HG03442 (cell line): ENCODE results near the gene RAD18.

Experiments used
- ATAC-seq: cut with Tn5 transposase; IDR thresholded peaks from one replicate; pipeline ENCODE4 v1.9.1; 2021; ENCODE audit warnings: mild to moderate bottlenecking, moderate library complexity; ENCODE audit not compliant: unreplicated experiment

RAD18 gene

GRCh38 chr3:8963137-8963853 lies at the start of gene RAD18:
Gene RAD18, minus strand, starts transcription at chr3:8963472. Its CDS starts 87 bp downstream, at chr3:8963385.
- peak; percentile 90 for ATAC-seq

GRCh38 chr3:9012521-9012920 lies 49.2 kb upstream of the RAD18 start:
- no peak for ATAC-seq

GRCh38 chr3:9009976-9010545 lies 46.8 kb upstream of the RAD18 start:
- no peak for ATAC-seq

- no peak for ATAC-seq
These were observed 45.4 kb upstream of the RAD18 start for GRCh38 chr3:9008550-9009255.

- no peak for ATAC-seq
These were observed 44.7 kb upstream of the RAD18 start for GRCh38 chr3:9007928-9008327.

GRCh38 chr3:9007213-9007612 lies 43.9 kb upstream of the RAD18 start:
- no peak for ATAC-seq

GRCh38 chr3:9000041-9000440 lies 36.8 kb upstream of the RAD18 start:
- ATAC-seq: no peak

- no peak for ATAC-seq
These were observed 33.9 kb upstream of the RAD18 start for GRCh38 chr3:8997151-8997550.

GRCh38 chr3:8996681-8997121 lies 33.4 kb upstream of the RAD18 start:
- ATAC-seq: no peak

- no peak for ATAC-seq
These were observed 32.9 kb upstream of the RAD18 start for GRCh38 chr3:8996216-8996615.

- ATAC-seq: no peak
These were observed 31.0 kb upstream of the RAD18 start for GRCh38 chr3:8994226-8994625.

- ATAC-seq: no peak
These were observed 30.1 kb upstream of the RAD18 start for GRCh38 chr3:8993331-8993730.

GRCh38 chr3:8992854-8993253 lies 29.6 kb upstream of the RAD18 start:
- ATAC-seq: no peak

- ATAC-seq: no peak
These were observed 28.9 kb upstream of the RAD18 start for GRCh38 chr3:8992199-8992598.

GRCh38 chr3:8990266-8991215 lies 27.3 kb upstream of the RAD18 start:
- ATAC-seq: no peak

GRCh38 chr3:8988791-8989558 lies 25.7 kb upstream of the RAD18 start:
- ATAC-seq: no peak

GRCh38 chr3:8988384-8988655 lies 25.0 kb upstream of the RAD18 start:
- no peak for ATAC-seq

- peak; percentile 72 for ATAC-seq
These were observed 24.5 kb upstream of the RAD18 start for GRCh38 chr3:8987645-8988383.

GRCh38 chr3:8987226-8987625 lies 24.0 kb upstream of the RAD18 start:
- ATAC-seq: no peak

- no peak for ATAC-seq
These were observed 23.5 kb upstream of the RAD18 start for GRCh38 chr3:8986741-8987140.
